ENCODE results near the gene DCTPP1.

DNA sequence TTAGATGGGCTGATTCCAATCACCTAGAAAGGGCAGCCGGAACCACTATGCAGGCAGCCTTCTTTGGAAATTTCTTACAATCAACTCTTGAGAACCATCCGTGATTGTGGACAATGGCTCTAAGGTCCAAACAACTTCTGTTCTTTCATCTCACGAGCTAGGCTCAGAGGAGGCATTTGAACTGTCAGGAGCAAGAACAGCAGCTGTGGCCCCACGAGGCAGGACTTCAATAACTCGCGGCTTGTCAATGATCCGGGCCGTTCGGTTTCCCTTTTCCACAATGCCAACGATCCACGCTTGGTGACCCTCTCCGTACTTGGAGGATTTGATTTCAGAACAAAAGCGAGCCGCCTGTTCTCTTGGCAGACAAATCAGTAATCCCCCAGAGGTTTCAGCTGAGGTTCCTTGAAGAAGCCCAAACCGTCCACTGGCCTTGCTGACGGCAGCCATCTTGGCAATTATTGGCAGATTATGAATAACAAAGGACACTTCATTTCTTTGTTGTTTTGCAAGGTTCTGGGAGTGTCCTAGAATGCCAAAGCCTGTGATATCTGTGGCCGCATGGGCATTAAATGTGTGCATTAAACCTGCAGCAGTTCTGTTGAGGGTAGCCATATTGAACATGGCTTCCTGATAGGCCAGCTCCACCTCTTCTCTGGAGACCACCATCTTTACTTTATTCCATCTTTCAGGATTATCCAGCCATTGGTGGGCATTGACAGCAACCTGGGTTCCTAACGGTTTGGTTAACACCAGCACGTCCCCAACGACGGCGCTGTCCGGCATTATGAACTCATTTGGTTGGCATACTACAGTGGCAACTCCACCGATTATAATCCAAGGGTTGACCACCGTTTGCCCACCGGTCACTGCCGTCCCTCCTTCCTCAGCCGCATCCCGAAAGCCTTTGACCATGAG is 14.7 kb upstream of the DCTPP1 start:
- no peak for TF ChIP-seq POLR2A (IDR thresholded peaks at IDR 0.05)
- TF ChIP-seq, protein P1, sequence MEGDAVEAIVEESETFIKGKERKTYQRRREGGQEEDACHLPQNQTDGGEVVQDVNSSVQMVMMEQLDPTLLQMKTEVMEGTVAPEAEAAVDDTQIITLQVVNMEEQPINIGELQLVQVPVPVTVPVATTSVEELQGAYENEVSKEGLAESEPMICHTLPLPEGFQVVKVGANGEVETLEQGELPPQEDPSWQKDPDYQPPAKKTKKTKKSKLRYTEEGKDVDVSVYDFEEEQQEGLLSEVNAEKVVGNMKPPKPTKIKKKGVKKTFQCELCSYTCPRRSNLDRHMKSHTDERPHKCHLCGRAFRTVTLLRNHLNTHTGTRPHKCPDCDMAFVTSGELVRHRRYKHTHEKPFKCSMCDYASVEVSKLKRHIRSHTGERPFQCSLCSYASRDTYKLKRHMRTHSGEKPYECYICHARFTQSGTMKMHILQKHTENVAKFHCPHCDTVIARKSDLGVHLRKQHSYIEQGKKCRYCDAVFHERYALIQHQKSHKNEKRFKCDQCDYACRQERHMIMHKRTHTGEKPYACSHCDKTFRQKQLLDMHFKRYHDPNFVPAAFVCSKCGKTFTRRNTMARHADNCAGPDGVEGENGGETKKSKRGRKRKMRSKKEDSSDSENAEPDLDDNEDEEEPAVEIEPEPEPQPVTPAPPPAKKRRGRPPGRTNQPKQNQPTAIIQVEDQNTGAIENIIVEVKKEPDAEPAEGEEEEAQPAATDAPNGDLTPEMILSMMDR (IDR thresholded peaks at IDR 0.05 in 4 of 5, conservative IDR thresholded peaks at IDR 0.05 in 1 of 5), result no peak

Data from gastrocnemius medialis (tissue), 4 donors.